ENCODE results near the gene LMO2. TPM values are rescaled to one million over a fixed set of nuclear protein-coding genes. Genes with fewer than 3 reads are reported as not detected.
A peak's percentile ranks its signal among the peaks of the same experiment; 100 is the strongest.
"Not testable (repeated sequence)": the region's sequence is repeated elsewhere in the genome, so short reads cannot be mapped to it uniquely, and the experiment has no call there.

The LMO2 gene
- total RNA-seq, 1 donor from 2014 or later, result 56.0 TPM

DNA sequence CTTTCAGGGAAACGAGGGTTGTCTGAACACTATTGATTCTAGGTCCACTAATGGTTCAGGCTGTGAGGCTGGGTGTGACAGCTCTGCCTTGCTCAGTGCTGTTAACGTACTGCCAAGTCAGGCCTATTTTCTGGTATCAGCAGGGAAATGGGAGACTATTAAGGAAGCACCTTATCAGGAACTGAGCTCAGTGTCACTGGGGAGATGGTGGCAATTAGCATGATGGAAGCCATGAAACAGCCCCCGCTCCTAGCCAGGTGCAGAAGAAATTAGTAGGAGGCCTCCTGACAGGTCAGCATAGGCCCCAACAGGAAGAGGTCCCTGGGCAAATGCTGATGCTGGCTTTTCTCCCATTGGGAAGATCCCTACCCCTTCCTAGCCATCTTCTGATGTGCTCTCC lies 42.6 kb upstream of the LMO2 start:
- intact Hi-C loops (cut with DNase I), result loop anchor here (5.0 kb wide), 1 partner anchor 403 kb away; no protein-coding TSS in a partner anchor
- TF ChIP-seq, protein P1, sequence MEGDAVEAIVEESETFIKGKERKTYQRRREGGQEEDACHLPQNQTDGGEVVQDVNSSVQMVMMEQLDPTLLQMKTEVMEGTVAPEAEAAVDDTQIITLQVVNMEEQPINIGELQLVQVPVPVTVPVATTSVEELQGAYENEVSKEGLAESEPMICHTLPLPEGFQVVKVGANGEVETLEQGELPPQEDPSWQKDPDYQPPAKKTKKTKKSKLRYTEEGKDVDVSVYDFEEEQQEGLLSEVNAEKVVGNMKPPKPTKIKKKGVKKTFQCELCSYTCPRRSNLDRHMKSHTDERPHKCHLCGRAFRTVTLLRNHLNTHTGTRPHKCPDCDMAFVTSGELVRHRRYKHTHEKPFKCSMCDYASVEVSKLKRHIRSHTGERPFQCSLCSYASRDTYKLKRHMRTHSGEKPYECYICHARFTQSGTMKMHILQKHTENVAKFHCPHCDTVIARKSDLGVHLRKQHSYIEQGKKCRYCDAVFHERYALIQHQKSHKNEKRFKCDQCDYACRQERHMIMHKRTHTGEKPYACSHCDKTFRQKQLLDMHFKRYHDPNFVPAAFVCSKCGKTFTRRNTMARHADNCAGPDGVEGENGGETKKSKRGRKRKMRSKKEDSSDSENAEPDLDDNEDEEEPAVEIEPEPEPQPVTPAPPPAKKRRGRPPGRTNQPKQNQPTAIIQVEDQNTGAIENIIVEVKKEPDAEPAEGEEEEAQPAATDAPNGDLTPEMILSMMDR (IDR thresholded peaks at IDR 0.05), result no peak
- Histone ChIP-seq H3K4me3 (no peak overlapping the region), H3K27me3 (no peaks in the 10 kb centered on the region), H3K36me3 (no peaks in the 10 kb centered on the region), H3K9me3 (no peaks in the 10 kb centered on the region), H3K27ac (peak overlapping the region in 1 of 2 donors; percentile 11), H3K4me1 (peaks cover 9 to 53% of the 10 kb centered on the region in 2 donors)
- DNase-seq (ENCODE audit: low spot score in 2 of 2), result no peak

DNA sequence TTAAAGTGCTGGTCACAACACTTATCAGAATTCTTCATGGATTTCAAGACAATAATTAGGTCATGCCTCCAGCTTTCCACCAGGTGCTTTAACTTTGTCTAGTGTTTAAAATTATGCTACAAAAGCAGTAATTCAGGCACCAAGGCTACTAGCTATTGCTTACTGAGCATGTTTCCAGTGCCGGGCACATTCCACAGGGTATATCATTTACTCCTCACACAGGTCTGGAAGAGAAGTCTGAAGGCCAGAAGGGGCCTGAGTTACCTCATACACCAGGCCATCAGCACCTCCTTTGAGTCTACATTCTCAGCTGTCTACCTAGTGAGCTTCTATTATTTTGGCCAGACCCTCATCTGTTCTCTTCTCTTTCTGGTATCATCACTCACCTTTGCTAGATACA lies 41.7 kb upstream of the LMO2 start:
- DNase-seq (ENCODE audit: low spot score in 2 of 2), result no peak
- intact Hi-C loops (cut with DNase I), result loop anchor here (5.0 kb wide), 1 partner anchor 404 kb away; no protein-coding TSS in a partner anchor
- Histone ChIP-seq H3K36me3 (no peaks in the 10 kb centered on the region), H3K4me3 (no peak overlapping the region), H3K27ac (no peak overlapping the region), H3K9me3 (no peaks in the 10 kb centered on the region), H3K27me3 (no peaks in the 10 kb centered on the region), H3K4me1 (peaks cover 9 to 53% of the 10 kb centered on the region in 2 donors)
- TF ChIP-seq, protein P1 (IDR thresholded peaks at IDR 0.05), result no peak

DNA sequence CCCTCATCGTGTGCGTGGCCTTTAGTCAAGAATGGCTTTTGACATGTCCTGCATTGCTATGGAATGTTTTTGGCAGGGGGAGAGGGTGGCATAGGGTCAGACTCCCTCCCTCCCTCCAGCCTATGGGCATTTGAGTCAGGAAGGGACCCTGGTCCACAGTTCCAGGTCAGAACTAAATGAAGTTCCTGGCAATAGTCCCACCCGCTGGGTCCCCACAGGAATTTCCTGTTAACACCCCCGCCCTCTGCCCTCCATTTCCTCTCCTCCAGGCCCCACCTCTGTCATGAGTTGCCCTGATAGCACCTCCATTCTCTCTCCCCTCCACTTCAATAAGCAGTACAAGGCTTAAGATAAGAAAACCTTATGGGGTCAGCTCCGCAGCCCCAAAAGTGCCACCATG lies 40.8 kb upstream of the LMO2 start:
- no peak for DNase-seq (ENCODE audit: low spot score in 2 of 2)
- Histone ChIP-seq H3K36me3 (no peaks in the 10 kb centered on the region), H3K4me1 (peaks cover 9 to 46% of the 10 kb centered on the region in 2 donors), H3K27me3 (no peaks in the 10 kb centered on the region), H3K27ac (peak overlapping the region; percentile 22 to 65), H3K9me3 (no peaks in the 10 kb centered on the region), H3K4me3 (no peak overlapping the region)
- intact Hi-C loops (cut with DNase I), result loop anchor here (5.0 kb wide), 1 partner anchor 405 kb away; no protein-coding TSS in a partner anchor
- TF ChIP-seq, protein P1 (IDR thresholded peaks at IDR 0.05), result no peak

DNA sequence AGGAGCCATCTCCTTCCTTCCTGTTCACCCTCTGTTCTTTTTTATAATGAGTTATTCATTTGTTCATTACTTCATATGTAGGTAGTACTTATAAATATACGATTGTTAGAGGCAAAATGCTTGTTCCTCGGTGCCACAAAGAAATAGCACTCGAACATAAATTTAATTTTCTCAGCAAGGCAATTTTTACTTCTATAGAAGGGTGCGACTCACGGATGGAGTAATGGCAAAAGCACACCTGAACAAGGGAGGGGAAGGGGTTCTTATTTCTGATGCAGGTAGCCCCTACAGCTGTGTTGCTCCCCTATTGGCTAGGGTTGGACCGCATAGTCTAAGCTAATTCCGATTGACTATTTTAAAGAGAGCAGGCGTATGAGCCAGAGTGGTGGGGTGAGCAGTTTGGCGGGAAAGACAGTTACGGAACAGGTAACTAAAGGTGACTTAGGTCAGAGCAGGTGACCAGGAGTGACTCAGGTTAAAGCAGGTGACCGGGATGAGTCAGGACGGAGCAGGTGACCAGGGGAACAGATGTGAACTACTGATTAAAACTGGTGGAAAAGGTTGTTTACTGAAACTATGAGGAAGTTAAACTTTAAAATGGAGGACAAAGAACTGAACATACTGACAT lies 40.0 kb upstream of the LMO2 start:
- not testable (repeated sequence) for H3K4me3 ChIP-seq; H3K36me3 ChIP-seq; DNase-seq (ENCODE audit: low spot score in 2 of 2); H3K9me3 ChIP-seq; H3K27me3 ChIP-seq
- intact Hi-C loops (cut with DNase I), result loop anchor here (5.0 kb wide), 1 partner anchor 405 kb away; no protein-coding TSS in a partner anchor
- Histone ChIP-seq H3K4me1 (peaks cover 5 to 41% of the 10 kb centered on the region in 2 donors), H3K27ac (peak overlapping the region; percentile 65 to 70)

DNA sequence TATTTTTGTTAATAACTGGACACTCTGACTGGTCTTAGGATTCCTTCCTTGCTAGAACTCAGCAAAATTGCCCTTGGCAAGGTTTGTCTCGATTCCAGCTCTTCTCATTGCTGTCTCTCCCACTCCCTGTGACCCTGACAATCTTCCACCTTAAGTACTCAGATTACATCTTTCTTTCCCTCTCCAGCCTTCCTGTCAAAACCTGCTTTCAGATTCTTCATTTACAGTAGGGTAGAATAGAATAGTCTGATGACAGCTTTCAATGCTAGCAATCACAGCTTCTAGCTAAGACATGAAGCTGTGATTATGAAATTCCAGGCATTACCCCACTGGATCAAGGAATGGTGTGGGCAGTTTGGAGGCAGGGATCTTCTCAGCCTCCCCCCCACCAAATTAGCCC lies 39.2 kb upstream of the LMO2 start:
- Histone ChIP-seq H3K9me3 (no peaks in the 10 kb centered on the region), H3K27me3 (no peaks in the 10 kb centered on the region), H3K27ac (peak overlapping the region; percentile 65 to 70), H3K4me1 (peaks cover 4 to 33% of the 10 kb centered on the region in 2 donors), H3K36me3 (no peaks in the 10 kb centered on the region), H3K4me3 (no peak overlapping the region)
- no peak for DNase-seq (ENCODE audit: low spot score in 2 of 2)
- TF ChIP-seq, protein P1 (IDR thresholded peaks at IDR 0.05), result no peak
- intact Hi-C loops (cut with DNase I), result loop anchor here (5.0 kb wide), 1 partner anchor 406 kb away; no protein-coding TSS in a partner anchor

DNA sequence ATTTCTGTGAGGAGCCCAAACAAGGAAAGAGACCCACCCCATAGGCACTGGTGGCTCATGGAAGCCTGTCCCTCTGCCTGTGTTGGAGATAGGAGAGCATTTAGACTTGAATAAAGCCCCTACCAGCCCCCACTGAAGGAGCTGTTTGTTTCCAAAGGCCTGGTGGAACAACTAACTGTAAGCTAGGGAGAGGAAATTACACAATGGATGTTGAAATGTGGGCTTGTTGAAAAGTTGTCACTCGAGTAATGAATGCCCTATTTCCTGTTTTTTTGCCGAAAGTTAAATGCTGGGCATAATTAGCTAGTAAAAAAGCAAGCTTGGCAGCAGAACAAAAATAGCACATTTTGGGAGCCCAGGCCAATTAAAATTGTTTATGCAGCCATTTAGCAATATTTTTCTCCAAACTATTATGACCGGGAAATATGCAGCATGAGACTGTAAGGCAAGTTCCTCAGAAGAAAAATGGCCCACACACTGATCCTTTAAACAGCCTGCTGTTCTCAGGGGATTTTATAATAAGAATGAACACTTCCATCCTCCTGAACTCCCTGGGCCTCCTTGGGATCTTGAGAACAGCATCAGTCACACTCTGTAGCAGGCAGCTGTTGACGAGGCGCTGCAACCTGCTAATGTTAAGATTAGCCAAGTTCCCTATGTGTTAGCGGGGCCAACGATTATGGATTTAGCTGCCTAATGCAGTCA lies 38.6 kb upstream of the LMO2 start:
- TF ChIP-seq, protein P1 (IDR thresholded peaks at IDR 0.05), result no peak
- intact Hi-C loops (cut with DNase I), result loop anchor here (5.0 kb wide), 1 partner anchor 407 kb away; no protein-coding TSS in a partner anchor
- H3K27ac ChIP-seq, result peak overlapping the region; percentile 65 to 70
- no peaks in the 10 kb centered on the region for H3K9me3 ChIP-seq
- no peaks in the 10 kb centered on the region for H3K27me3 ChIP-seq
- H3K4me1 ChIP-seq, result peaks cover 4 to 32% of the 10 kb centered on the region in 2 donors
- no peak overlapping the region for H3K4me3 ChIP-seq
- peak in 1 of 2 donors; percentile 76 for DNase-seq (ENCODE audit: low spot score in 2 of 2)
- H3K36me3 ChIP-seq, result no peaks in the 10 kb centered on the region

Data from ascending aorta (tissue), 2 donors.